Measurements from ENCODE around the gene PCSK9.
A peak's percentile ranks its signal among the peaks of the same experiment; 100 is the strongest.

Gene PCSK9

DNA sequence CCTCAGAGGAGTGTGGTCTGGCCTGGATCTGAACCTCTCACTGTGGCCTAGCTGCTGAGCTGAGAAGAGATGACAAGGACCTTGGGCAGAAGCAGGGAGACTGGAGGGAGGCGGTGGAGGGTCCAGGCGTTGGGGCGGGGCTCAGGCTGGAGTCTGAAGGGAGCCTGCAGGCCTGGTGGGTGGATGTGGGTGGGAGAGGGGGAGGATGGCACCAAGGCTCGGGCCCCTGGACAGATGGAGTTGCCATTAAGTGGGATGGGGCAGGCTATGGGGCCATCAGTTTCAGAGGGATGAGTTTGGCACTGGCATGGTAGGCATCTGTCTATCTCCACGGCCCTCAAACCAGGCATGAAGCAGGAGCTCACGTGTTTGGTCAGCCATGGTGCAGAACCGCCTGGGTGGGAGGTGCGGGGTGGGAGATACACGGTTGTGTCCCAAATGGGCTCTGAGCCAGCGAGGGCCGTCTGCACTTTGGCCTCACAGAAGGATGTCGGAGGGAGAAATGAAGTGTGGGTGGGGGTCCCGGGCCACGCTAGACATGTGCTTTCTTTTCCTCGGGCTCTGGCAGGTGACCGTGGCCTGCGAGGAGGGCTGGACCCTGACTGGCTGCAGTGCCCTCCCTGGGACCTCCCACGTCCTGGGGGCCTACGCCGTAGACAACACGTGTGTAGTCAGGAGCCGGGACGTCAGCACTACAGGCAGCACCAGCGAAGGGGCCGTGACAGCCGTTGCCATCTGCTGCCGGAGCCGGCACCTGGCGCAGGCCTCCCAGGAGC lies 23.6 kb downstream of the PCSK9 start:
- Mint-ChIP-seq H3K9me3 (no peaks in the 10 kb centered on the region), H3K36me3 (peaks cover 9% of the 10 kb centered on the region)
- CTCF ChIA-PET: no interaction called here

DNA sequence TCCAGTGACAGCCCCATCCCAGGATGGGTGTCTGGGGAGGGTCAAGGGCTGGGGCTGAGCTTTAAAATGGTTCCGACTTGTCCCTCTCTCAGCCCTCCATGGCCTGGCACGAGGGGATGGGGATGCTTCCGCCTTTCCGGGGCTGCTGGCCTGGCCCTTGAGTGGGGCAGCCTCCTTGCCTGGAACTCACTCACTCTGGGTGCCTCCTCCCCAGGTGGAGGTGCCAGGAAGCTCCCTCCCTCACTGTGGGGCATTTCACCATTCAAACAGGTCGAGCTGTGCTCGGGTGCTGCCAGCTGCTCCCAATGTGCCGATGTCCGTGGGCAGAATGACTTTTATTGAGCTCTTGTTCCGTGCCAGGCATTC lies 24.2 kb downstream of the PCSK9 start:
- H3K4me3 Mint-ChIP-seq: no peak overlapping the region
- H3K27me3 Mint-ChIP-seq: no peaks in the 10 kb centered on the region
- no peak for DNase-seq
- peaks cover 7% of the 10 kb centered on the region for H3K4me1 Mint-ChIP-seq
- H3K9me3 Mint-ChIP-seq: no peaks in the 10 kb centered on the region
- H3K36me3 Mint-ChIP-seq: peaks cover 11% of the 10 kb centered on the region
- CTCF ChIA-PET: interaction anchor here (1.0 kb wide), 1 partner anchor 274 kb away, joined by 3 read pairs; no protein-coding TSS in a partner anchor
- H3K27ac Mint-ChIP-seq: no peak overlapping the region

More for the DNA sequence above, 23.6 kb downstream of the PCSK9 start:
- Mint-ChIP-seq H3K27me3 (no peaks in the 10 kb centered on the region), H3K27ac (no peak overlapping the region), H3K4me1 (peaks cover 7% of the 10 kb centered on the region), H3K4me3 (no peak overlapping the region)
- DNase-seq: no peak

DNA sequence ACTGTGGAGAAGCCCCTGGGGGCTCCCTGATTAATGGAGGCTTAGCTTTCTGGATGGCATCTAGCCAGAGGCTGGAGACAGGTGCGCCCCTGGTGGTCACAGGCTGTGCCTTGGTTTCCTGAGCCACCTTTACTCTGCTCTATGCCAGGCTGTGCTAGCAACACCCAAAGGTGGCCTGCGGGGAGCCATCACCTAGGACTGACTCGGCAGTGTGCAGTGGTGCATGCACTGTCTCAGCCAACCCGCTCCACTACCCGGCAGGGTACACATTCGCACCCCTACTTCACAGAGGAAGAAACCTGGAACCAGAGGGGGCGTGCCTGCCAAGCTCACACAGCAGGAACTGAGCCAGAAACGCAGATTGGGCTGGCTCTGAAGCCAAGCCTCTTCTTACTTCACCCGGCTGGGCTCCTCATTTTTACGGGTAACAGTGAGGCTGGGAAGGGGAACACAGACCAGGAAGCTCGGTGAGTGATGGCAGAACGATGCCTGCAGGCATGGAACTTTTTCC lies 24.8 kb downstream of the PCSK9 start:
- Mint-ChIP-seq H3K27ac (no peak overlapping the region), H3K27me3 (no peaks in the 10 kb centered on the region), H3K36me3 (peaks cover 16% of the 10 kb centered on the region), H3K4me1 (peaks cover 7% of the 10 kb centered on the region), H3K9me3 (no peaks in the 10 kb centered on the region), H3K4me3 (no peak overlapping the region)
- DNase-seq: no peak
- CTCF ChIA-PET: interaction anchor here (1.0 kb wide), 1 partner anchor 274 kb away, joined by 3 read pairs; no protein-coding TSS in a partner anchor

DNA sequence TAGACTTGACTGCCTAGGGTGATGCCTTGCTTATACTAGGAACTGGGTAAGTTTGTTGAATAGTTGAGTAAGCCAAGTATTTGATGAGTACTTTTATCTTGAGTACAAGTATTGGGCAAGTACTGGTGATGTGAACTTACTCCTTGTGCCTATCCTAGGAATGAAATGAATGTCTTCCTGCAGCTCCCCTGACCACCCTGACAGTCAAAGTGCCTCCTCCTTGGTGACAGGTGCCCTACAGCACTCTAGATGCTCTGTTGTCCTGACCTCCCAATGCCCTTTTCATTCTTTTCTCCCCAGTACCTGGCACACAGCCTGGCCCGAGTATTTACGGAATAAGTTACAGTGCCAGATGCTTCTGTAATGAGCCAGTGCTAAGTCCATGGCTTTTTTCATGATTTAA lies 25.5 kb downstream of the PCSK9 start:
- peaks cover 7% of the 10 kb centered on the region for H3K4me1 Mint-ChIP-seq
- H3K27me3 Mint-ChIP-seq: no peaks in the 10 kb centered on the region
- no peak for DNase-seq
- H3K36me3 Mint-ChIP-seq: peaks cover 22% of the 10 kb centered on the region
- no peaks in the 10 kb centered on the region for H3K9me3 Mint-ChIP-seq
- CTCF ChIA-PET: no interaction called here
- H3K4me3 Mint-ChIP-seq: no peak overlapping the region
- no peak overlapping the region for H3K27ac Mint-ChIP-seq

DNA sequence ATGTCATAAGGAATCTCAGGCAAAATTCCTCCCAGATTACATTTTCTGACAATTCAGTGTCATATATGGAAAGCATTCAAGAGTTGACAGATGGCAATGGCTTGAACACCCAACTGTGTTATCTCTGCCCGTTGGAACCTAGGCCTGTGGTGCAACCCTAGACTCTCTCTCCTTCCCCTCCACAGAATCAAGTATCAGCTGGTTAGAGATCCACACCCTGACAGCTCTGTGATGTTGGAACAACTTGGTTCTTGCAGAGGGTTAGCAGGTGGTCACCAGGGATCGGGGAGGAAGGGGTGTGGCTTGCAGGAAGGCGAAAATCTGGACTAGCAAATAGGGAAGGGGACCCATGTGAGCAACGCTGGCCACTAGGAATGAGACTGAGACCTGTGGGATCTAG lies 26.3 kb downstream of the PCSK9 start:
- H3K27ac Mint-ChIP-seq: no peak overlapping the region
- no peak overlapping the region for H3K4me3 Mint-ChIP-seq
- H3K27me3 Mint-ChIP-seq: no peaks in the 10 kb centered on the region
- DNase-seq: no peak
- H3K36me3 Mint-ChIP-seq: peaks cover 30% of the 10 kb centered on the region
- CTCF ChIA-PET: no interaction called here
- H3K4me1 Mint-ChIP-seq: peaks cover under 1% of the 10 kb centered on the region
- no peaks in the 10 kb centered on the region for H3K9me3 Mint-ChIP-seq

DNA sequence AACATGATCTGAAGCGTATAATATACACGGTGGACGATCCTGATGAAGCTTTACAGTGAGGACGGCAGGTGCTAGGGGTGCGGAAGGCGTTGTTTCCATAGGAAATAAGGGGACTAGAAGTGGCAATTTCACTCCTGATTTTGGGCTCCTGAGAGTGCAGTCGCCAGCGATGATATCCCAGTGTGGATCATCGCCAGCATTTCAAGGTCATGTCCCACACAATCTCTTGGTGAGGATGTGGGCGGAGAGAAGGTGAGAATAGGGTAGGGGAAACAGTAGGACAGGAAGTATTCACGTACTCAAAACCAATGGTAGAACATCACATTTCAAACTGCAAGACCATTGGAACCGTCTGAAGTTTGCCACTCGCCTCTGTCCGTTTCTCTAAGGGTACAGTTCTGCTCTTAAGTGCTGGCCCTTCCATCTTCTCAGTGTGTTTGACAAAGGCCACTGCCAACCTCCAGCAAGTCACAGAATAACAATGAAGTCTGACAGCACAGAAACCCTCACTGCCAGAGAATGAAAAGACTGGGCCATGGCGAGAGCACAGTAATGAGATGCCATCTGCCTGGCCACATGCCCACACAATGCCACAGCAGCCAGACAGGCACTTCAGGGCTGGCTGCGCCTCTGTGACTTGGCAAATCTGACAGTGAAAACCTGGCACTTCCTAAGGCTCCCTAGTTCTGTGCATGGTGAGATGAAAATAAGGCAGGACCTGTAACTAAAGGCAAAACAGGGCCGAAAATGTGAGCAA lies 27.9 kb downstream of the PCSK9 start:
- no peaks in the 10 kb centered on the region for H3K27me3 Mint-ChIP-seq
- H3K27ac Mint-ChIP-seq: no peak overlapping the region
- H3K4me1 Mint-ChIP-seq: no peaks in the 10 kb centered on the region
- H3K36me3 Mint-ChIP-seq: peaks cover 38% of the 10 kb centered on the region
- H3K4me3 Mint-ChIP-seq: no peak overlapping the region
- H3K9me3 Mint-ChIP-seq: no peaks in the 10 kb centered on the region
- no peak for DNase-seq
- CTCF ChIA-PET: no interaction called here

DNA sequence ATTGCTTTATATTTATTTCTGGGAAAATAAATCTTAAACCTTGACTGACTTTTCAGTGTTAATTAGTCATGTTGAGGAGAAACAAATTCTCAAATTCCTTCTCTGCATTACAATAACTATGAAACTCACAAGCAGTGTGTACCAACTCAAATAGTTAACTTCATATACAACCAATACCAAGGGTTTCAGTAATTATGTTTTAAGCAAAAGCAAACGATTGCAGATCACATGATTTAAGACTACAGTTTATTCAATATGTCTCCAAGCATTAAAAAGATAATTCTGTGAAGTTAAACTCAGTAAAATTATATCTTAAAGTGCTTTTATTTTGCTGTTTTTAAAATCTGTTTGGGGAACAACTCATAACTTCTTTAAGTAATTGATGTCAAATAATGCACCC lies 28.6 kb downstream of the PCSK9 start:
- CTCF ChIA-PET: no interaction called here
- H3K36me3 Mint-ChIP-seq: peaks cover 44% of the 10 kb centered on the region
- no peaks in the 10 kb centered on the region for H3K27me3 Mint-ChIP-seq
- H3K9me3 Mint-ChIP-seq: no peaks in the 10 kb centered on the region
- H3K4me3 Mint-ChIP-seq: no peak overlapping the region
- no peak overlapping the region for H3K27ac Mint-ChIP-seq
- no peaks in the 10 kb centered on the region for H3K4me1 Mint-ChIP-seq
- no peak for DNase-seq

DNA sequence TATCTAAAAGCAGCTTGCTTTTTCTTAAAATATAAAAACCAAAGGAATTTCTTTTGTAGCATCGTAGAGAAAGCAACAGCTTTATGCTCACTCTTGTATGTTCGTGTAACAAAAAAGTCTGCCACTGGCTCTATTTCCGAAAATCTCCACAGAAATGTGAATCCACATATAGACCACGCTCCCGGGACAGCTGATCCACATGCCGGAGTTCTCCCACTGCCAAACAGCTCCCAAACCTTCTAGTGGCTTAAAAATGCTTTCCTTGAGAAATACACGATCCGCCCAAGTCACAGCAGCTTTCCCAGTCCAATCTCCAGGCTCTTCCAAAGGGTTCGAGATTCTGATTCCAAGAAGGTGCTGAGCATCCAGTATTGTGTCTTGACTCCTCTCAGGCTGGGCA lies 29.3 kb downstream of the PCSK9 start:
- Mint-ChIP-seq H3K27me3 (no peaks in the 10 kb centered on the region), H3K4me1 (peaks cover 3% of the 10 kb centered on the region), H3K36me3 (peaks cover 47% of the 10 kb centered on the region), H3K9me3 (no peaks in the 10 kb centered on the region), H3K27ac (no peak overlapping the region), H3K4me3 (no peak overlapping the region)
- CTCF ChIA-PET: no interaction called here
- DNase-seq: no peak

DNA sequence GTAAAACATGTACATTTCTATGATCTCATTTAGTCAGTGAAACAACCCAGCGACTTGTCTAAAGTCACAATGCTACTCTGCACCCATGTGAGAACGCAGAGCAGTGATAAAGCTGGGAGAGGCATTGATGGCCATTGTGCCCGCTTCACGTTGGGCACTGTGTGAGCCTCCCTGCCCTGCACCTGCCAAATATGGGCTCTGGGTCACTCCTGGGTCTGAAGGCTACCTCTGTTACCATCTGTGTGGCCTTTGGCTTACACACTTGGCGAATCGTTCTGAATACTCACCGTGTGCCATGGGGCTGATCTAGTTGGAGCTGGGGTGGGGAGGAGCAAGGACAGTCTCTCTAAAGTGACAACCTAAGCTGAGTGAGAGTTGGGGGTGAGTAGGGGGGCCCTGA lies 29.9 kb downstream of the PCSK9 start:
- H3K9me3 Mint-ChIP-seq: no peaks in the 10 kb centered on the region
- no peaks in the 10 kb centered on the region for H3K27me3 Mint-ChIP-seq
- H3K27ac Mint-ChIP-seq: peak overlapping the region; percentile 63
- DNase-seq: no peak
- H3K4me3 Mint-ChIP-seq: no peak overlapping the region
- CTCF ChIA-PET: no interaction called here
- peaks cover 4% of the 10 kb centered on the region for H3K4me1 Mint-ChIP-seq
- H3K36me3 Mint-ChIP-seq: peaks cover 52% of the 10 kb centered on the region

DNA sequence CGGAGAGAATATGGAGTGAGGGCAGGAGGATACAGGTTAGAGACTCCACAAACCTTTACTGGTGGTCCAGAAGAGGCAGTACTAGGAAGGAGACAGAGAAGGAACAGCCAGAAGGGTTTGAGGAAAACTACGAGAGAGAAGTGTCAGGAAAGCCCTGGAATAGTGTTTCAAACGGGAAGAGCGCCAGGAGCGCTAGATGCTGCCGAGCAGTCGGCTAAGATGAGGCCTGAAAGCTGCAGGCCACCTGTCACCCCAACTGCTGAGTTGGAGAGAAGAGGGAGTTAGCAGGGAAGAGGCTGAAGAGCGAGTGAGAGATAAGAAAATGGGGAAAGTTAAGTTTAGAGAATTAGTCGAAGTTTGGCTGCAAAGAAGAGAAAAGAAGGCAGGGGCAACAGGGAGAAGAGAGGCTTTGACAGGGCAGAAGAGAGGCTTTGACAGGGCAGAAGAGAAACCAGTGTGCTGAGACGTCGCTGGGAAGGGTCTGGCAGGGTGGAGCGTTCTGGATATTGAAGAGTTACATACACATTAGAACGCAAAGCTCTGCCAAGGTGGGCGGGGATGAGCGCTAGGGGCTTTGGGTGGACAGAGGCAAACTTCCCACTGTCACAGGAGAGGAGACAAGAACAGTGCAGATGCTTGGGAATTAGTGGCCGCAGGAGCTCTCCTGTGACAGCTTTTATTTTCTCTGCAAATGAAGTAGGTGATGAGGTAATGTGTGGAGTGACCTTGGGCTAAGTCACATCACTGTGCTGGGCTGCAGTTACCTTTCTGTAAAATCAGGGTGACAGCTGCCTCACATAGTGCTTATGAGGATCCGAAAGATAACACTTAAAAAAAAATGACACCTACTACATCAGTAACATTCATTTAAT lies 31.2 kb downstream of the PCSK9 start:
- H3K36me3 Mint-ChIP-seq: peaks cover 59% of the 10 kb centered on the region
- no peak for DNase-seq
- no peaks in the 10 kb centered on the region for H3K9me3 Mint-ChIP-seq
- no peak overlapping the region for H3K4me3 Mint-ChIP-seq
- no peaks in the 10 kb centered on the region for H3K27me3 Mint-ChIP-seq
- CTCF ChIA-PET: interaction anchor here (0.7 to 1.7 kb wide), 4 partner anchors 77 to 208 kb away, joined by 4 to 5 read pairs (median 5); no protein-coding TSS in a partner anchor
- H3K4me1 Mint-ChIP-seq: peaks cover 4% of the 10 kb centered on the region
- H3K27ac Mint-ChIP-seq: no peak overlapping the region

DNA sequence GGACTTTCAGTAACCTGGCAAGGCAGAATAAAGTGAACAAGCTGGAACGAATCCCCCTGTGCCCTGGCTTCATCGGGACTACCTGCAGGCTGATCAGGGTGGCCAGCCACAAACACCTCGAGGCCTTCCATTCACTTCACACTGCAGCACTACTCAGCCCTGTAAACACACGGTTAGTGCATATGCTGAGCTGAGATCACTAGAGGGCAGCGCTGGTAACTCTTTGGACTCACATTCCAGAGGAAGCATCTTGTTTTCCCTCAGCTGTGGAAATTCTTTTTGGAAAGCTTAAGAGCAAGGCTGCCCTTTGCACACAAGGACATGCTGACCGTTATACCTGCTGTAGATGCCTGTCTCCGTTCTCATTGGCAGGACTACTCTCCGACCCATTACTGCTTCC lies 32.1 kb downstream of the PCSK9 start:
- CTCF ChIA-PET: interaction anchor here (1.2 to 1.7 kb wide), 3 partner anchors 126 to 207 kb away, joined by 4 to 5 read pairs (median 5); no protein-coding TSS in a partner anchor
- Mint-ChIP-seq H3K4me1 (peaks cover 4% of the 10 kb centered on the region), H3K27ac (peak overlapping the region; percentile 71), H3K4me3 (no peak overlapping the region), H3K27me3 (no peaks in the 10 kb centered on the region), H3K36me3 (peaks cover 65% of the 10 kb centered on the region), H3K9me3 (no peaks in the 10 kb centered on the region)
- DNase-seq: peak; percentile 32

DNA sequence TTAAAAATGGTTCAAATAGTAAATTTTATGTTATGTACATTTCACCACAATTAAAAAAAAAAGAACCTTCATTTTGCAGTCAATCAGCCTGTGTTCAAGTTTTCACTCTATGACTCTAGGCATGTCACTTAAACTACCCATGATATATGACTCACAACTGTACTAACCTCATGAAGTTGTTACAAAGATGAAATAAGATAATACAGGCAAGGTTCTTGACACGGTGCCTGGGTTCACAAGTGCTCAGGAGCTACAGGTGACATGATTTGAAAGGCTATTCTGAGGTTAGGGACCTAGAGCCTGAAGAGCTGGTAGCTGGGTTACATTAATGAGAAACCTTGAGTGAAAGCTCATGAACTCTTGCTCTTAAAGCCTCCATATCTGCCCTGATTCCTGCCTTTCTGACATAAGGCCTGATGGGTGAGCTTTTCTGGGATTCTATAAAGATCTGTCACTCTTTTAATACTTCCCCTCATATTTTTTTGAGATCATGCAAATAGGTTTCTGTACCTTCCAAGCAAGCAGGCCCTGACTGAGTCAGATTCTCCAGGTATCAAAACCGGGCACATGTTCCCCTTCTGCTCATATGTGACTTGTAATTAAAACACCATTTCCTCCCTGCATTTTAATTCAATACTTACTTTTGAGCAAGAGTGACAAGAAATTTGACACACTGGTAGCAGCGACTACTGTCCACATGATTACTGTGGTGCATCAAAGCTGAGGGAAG lies 34.0 kb downstream of the PCSK9 start:
- peak overlapping the region; percentile 26 for H3K27ac Mint-ChIP-seq
- no peak overlapping the region for H3K4me3 Mint-ChIP-seq
- H3K9me3 Mint-ChIP-seq: no peaks in the 10 kb centered on the region
- no peaks in the 10 kb centered on the region for H3K27me3 Mint-ChIP-seq
- peaks cover 4% of the 10 kb centered on the region for H3K4me1 Mint-ChIP-seq
- H3K36me3 Mint-ChIP-seq: peaks cover 65% of the 10 kb centered on the region
- DNase-seq: no peak
- CTCF ChIA-PET: interaction anchor here (0.9 kb wide), 1 partner anchor 69 kb away, joined by 3 read pairs; no protein-coding TSS in a partner anchor

DNA sequence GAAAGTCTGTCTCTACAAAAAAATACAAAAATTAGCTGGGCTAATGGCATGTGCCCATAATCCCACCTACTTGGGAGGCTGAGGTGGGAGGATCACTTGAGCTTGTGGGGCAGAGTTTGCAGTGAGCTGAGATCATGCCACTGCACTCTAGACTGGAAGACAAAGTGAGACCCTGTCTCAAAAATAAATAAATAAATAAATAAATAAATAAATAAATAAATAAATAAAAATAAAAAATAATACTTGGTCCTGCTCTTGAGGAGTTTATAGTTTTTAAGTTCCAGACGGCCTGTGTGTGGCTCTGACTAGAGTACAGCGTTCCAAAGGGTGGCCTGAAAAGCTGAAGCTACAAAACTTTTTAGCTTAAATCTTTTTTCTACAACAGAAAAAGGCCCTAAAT lies 35.1 kb downstream of the PCSK9 start:
- CTCF ChIA-PET: no interaction called here
- peaks cover 61% of the 10 kb centered on the region for H3K36me3 Mint-ChIP-seq

More for the DNA sequence above, 35.1 kb downstream of the PCSK9 start:
- no peak overlapping the region for H3K27ac Mint-ChIP-seq
- no peaks in the 10 kb centered on the region for H3K9me3 Mint-ChIP-seq
- no peak overlapping the region for H3K4me3 Mint-ChIP-seq
- H3K27me3 Mint-ChIP-seq: no peaks in the 10 kb centered on the region
- no peak for DNase-seq
- H3K4me1 Mint-ChIP-seq: peaks cover 4% of the 10 kb centered on the region
